RWPE2 (cell line): ENCODE data around the gene GTF2A2.

Experiments used
- ATAC-seq: fragments of 200-7000 bp; cut with Tn5 transposase; 3 replicates; pipeline ENCODE4 v1.9.1; 2021; ENCODE audit warnings: low read depth
- DNase-seq: peaks from one replicate; pipeline ENCODE4 v3.0.0-alpha.2; 2020; ENCODE audit warnings: low spot score
- H3K27ac ChIP-seq: fragments of 450-650 bp; 2 replicates; pipeline ENCODE4 v1.5.1; 2017; ENCODE audit warnings: mild to moderate bottlenecking; ENCODE audit not compliant: poor library complexity, severe bottlenecking
- H3K27me3 ChIP-seq: fragments of 250-450 bp; sonication (Bioruptor Pico); 2 replicates; pipeline ENCODE4 v1.5.1; 2021; ENCODE audit warnings: mild to moderate bottlenecking, moderate library complexity; ENCODE audit not compliant: insufficient read depth, poor library complexity, severe bottlenecking
- H3K36me3 ChIP-seq: fragments of 250-450 bp; sonication (Bioruptor Pico); 2 replicates; pipeline ENCODE4 v1.5.1; 2020; ENCODE audit warnings: low read depth, mild to moderate bottlenecking, moderate library complexity
- H3K4me1 ChIP-seq: fragments of 250-450 bp; sonication (Bioruptor Pico); 2 replicates; pipeline ENCODE4 v1.5.1; 2021; ENCODE audit warnings: mild to moderate bottlenecking, moderate library complexity; ENCODE audit not compliant: insufficient read depth, poor library complexity, severe bottlenecking
- H3K4me3 ChIP-seq: fragments of 250-450 bp; sonication (Bioruptor Pico); 2 replicates; pipeline ENCODE4 v1.5.1; 2021; ENCODE audit warnings: mild to moderate bottlenecking, moderate library complexity; ENCODE audit not compliant: severe bottlenecking
- H3K9me3 ChIP-seq: fragments of 250-450 bp; sonication (Bioruptor Pico); 2 replicates; pipeline ENCODE4 v1.5.1; 2021; ENCODE audit warnings: mild to moderate bottlenecking, moderate library complexity; ENCODE audit not compliant: severe bottlenecking
- CTCF ChIP-seq: fragments of 450-650 bp; IDR thresholded peaks from one replicate; pipeline ENCODE4 v1.5.1; 2017; ENCODE audit warnings: mild to moderate bottlenecking, moderate library complexity; ENCODE audit not compliant: poor library complexity, severe bottlenecking

GTF2A2 gene

DNA sequence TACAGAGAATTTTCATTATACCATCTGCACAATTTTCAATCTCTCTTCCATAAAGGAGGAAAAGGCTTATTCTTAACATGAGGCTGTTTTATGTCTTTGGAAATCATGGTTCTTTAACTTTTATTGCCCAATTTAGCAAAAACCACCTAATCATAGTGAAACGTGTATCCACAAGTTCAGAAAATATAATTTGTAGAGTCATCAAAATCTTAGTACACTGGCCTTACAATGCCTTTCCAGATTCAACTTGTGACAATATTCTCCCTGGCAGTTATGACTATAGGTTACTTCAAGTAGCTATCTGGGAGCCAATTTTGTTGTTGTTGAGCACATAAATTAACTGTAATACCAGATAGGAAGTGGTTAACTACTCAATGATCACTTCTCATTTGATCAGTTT, 20.9 kb upstream of the GTF2A2 start:
- no peaks in the 10 kb centered on the region for H3K4me1 ChIP-seq
- H3K27ac ChIP-seq: no peak overlapping the region
- no peaks in the 10 kb centered on the region for H3K27me3 ChIP-seq
- TF ChIP-seq CTCF: no peak
- H3K9me3 ChIP-seq: no peaks in the 10 kb centered on the region
- H3K36me3 ChIP-seq: peaks cover 100% of the 10 kb centered on the region
- ATAC-seq: no peak
- no peak for DNase-seq
- no peak overlapping the region for H3K4me3 ChIP-seq

DNA sequence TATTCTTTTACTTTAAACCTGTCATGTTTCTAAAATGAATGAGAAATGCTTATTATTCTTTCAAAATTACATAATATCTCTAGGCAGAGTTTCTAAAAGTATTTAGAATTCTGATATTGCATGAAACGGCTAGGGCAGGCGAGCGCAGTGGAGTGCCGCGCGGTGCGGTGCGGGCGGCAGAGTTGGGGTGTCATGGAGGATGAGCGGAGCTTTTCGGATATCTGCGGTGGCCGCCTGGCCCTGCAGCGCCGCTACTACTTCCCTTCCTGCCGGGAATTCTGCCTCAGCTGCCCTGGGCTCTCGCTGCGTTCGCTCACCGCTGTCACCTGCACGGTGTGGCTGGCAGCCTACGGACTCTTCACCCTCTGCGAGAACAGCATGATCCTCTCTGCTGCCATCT, 19.2 kb upstream of the GTF2A2 start:
- H3K9me3 ChIP-seq: no peaks in the 10 kb centered on the region
- ATAC-seq: no peak
- TF ChIP-seq CTCF: no peak
- H3K4me3 ChIP-seq: no peak overlapping the region
- no peaks in the 10 kb centered on the region for H3K4me1 ChIP-seq
- DNase-seq: no peak
- no peaks in the 10 kb centered on the region for H3K27me3 ChIP-seq
- peaks cover 100% of the 10 kb centered on the region for H3K36me3 ChIP-seq
- no peak overlapping the region for H3K27ac ChIP-seq

GRCh38 chr15:59674361-59674877, 17.1 kb upstream of the GTF2A2 start:
- no peak for ATAC-seq
- H3K9me3 ChIP-seq: no peaks in the 10 kb centered on the region
- TF ChIP-seq CTCF: no peak
- H3K4me3 ChIP-seq: no peak overlapping the region
- H3K36me3 ChIP-seq: peaks cover 100% of the 10 kb centered on the region
- H3K4me1 ChIP-seq: no peaks in the 10 kb centered on the region
- no peaks in the 10 kb centered on the region for H3K27me3 ChIP-seq
- DNase-seq: no peak
- H3K27ac ChIP-seq: no peak overlapping the region

GRCh38 chr15:59668556-59668955, 11.2 kb upstream of the GTF2A2 start:
- no peak for TF ChIP-seq CTCF
- no peaks in the 10 kb centered on the region for H3K9me3 ChIP-seq
- no peak overlapping the region for H3K4me3 ChIP-seq
- no peak overlapping the region for H3K27ac ChIP-seq
- ATAC-seq (no peak), DNase-seq (no peak)
- H3K4me1 ChIP-seq: no peaks in the 10 kb centered on the region
- H3K36me3 ChIP-seq: peaks cover 100% of the 10 kb centered on the region
- H3K27me3 ChIP-seq: no peaks in the 10 kb centered on the region

DNA sequence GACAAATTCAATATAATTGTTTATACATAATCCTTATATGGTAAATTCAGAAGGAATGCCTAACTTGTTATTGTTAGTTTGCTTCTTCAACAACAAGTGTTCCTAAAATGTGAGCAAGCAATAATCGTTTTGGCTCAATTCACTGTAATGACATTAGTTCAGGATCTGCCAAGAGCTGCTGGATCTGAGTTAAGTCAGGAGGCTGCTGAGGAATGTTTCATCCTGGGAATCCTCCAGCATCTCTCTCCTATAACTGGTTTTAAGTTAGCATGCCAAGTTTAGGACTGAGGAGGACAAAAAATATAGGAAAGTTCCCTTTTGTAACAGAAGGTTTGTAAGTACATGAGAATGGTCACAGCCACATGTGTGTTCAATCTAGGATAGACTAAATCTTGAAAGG, 4.9 kb upstream of the GTF2A2 start:
- Histone ChIP-seq H3K4me1 (no peaks in the 10 kb centered on the region), H3K27me3 (no peaks in the 10 kb centered on the region), H3K27ac (no peak overlapping the region), H3K4me3 (no peak overlapping the region), H3K9me3 (no peaks in the 10 kb centered on the region), H3K36me3 (peaks cover 82% of the 10 kb centered on the region)
- no peak for TF ChIP-seq CTCF
- DNase-seq (no peak), ATAC-seq (no peak)
